NB4 (cell line): ENCODE results near the gene LONRF2.

Experiments used
- DNase-seq: peaks from one replicate; pipeline ENCODE4 v3.0.0; 2010; ENCODE audit warnings: low read depth
- H3K4me3 ChIP-seq: one replicate; pipeline ENCODE4 v1.5.1; 2011; ENCODE audit warnings: mild to moderate bottlenecking, low read depth, low read length, moderate library complexity
- MYC ChIP-seq: IDR thresholded peaks from 2 replicates; pipeline ENCODE4 v1.6.1; 2011; ENCODE audit warnings: low read depth, low read length
- POLR2A ChIP-seq: IDR thresholded peaks from 2 replicates; pipeline ENCODE4 v1.6.1; 2011; ENCODE audit warnings: mild to moderate bottlenecking; ENCODE audit not compliant: insufficient read length; ENCODE audit errors: extremely low read depth
- TF ChIP-seq, protein P1 (sequence below): IDR thresholded peaks from 2 replicates; pipeline ENCODE4 v1.6.1; 2011; ENCODE audit warnings: low read depth, low read length
- TF ChIP-seq, protein P2 (sequence below): IDR thresholded peaks from one replicate; pipeline ENCODE4 v1.5.1; 2012; ENCODE audit warnings: low read depth, low read length

Gene LONRF2

DNA sequence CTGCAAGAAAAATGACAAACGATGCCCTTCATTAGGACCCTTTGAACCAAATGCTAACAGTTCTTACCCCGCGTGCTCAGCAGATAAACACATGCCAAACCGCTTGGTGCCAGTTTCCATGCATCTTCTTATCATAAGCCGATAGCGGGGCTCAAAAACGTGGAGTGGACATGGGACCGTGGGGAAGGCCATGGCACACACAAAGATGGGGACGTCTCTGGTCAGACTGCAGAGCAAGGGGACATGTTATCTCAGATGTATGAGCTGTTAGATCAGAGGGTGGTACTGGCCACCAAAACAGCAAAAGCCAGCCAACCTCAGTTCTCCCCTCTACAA is 28.2 kb downstream of the LONRF2 start:
- TF ChIP-seq, protein P1, sequence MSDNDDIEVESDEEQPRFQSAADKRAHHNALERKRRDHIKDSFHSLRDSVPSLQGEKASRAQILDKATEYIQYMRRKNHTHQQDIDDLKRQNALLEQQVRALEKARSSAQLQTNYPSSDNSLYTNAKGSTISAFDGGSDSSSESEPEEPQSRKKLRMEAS: no peak
- TF ChIP-seq, protein P2, sequence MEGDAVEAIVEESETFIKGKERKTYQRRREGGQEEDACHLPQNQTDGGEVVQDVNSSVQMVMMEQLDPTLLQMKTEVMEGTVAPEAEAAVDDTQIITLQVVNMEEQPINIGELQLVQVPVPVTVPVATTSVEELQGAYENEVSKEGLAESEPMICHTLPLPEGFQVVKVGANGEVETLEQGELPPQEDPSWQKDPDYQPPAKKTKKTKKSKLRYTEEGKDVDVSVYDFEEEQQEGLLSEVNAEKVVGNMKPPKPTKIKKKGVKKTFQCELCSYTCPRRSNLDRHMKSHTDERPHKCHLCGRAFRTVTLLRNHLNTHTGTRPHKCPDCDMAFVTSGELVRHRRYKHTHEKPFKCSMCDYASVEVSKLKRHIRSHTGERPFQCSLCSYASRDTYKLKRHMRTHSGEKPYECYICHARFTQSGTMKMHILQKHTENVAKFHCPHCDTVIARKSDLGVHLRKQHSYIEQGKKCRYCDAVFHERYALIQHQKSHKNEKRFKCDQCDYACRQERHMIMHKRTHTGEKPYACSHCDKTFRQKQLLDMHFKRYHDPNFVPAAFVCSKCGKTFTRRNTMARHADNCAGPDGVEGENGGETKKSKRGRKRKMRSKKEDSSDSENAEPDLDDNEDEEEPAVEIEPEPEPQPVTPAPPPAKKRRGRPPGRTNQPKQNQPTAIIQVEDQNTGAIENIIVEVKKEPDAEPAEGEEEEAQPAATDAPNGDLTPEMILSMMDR: no peak
- TF ChIP-seq POLR2A (no peak), MYC (no peak)
- no peak overlapping the region for H3K4me3 ChIP-seq
- no peak for DNase-seq

DNA sequence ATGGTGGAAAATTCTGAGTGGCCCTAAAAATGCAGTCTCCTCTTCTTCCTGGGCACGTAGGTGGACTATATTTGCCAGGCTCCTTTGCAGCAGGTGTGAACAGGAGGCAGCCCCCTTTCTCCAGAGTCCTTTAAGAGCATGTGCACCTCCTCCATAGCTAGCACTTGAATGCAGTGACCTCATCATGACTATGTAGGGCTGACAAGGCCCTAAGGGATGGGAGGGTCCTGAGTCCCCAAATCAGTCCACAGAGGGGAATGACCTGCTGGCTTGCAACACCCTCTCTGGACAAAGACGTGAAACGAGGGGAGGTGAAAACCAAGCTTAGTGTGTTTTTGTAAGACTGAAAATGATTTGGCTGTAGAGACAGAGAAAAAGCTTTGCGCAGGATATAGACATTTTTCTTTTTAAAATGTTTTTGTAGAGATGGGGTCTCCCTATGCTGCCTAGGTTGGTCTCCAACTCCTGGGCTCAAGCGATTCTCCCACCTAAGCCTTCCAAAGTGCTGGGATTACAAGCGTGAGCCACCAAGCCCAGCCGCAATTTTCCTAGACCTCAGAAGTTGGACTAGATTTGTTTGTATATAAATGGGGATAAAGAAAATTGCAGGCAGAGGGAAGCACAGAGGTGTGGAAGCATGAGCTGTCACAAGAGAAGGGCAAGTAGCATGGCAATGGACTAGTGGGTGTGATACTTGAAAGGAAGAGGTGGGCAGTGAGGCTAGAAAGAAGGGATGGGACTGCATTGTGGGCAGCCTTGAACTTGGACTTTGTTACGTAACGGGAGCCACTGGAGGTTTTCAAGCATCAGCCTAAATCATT is 28.8 kb downstream of the LONRF2 start:
- no peak overlapping the region for H3K4me3 ChIP-seq
- no peak for TF ChIP-seq MYC
- TF ChIP-seq, protein P1: no peak
- TF ChIP-seq POLR2A: no peak
- peak; percentile 48 for DNase-seq

DNA sequence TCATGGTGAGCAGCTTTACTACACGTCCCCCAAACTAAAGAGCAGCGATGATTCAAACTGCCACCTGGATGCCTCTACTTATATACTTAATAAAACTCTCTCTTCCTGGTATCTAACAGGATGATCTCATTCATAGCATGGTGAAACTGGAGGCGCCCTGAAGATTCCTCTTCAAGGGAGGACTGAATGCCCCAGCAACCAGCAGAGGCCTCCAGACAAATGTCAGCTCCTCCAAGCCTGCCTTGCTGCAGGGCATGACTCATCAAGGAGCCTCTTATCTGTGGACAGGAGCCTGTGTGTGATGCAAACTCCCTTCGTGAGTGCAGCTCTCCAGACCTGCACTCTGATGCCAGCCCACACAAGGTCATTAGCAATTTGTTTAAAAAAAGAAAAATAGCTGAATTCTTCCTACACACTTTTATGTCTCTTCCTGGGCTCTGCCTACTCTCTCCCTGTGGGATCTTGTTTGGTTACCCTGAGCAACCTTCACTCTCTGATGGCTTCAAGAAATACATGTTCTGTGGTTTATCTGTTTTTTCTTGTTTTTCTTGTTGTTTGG is 30.2 kb downstream of the LONRF2 start:
- TF ChIP-seq POLR2A: no peak
- TF ChIP-seq, protein P2: peak; percentile 10
- no peak for TF ChIP-seq MYC
- TF ChIP-seq, protein P1: peak; percentile 47; the same call in 1 of the 2 replicates
- peak; percentile 99 for DNase-seq
- peak overlapping the region; percentile 13 for H3K4me3 ChIP-seq

DNA sequence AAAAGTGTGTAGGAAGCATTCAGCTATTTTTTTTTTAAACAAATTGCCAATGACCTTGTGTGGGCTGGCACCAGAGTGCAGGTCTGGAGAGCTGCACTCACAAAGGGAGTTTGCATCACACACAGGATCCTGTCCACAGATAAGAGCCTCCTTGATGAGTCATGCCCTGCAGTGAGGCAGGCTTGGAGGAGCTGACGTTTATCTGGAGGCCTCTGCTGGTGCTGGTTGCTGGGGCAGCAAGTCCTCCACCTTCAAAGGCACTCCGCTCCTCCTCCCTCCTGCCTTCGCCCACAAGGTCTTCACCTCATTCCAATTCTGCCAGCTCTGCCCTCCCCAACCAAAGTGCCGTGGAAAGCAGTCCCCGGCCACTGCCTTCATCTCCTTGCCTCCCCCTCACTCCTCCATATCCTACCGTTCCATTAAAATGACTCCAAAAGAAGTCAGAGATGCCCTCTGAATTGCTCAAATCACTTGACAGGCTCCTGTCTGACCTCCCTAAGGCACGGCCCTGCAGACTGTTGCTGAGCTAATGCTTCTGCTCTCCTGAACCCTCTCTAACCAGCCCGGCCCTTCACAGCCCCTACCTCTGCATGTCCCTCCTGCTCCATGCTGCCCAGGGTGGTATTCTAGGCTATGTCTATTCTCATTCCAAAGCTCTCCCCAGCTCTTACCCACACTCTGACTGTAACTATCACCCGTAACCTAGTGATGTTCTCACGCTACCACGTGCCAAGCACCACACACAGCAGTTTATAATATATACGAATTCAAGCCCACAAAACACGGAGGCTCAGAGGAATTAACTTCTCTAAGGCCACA is 30.9 kb downstream of the LONRF2 start:
- TF ChIP-seq, protein P2: no peak
- TF ChIP-seq MYC: peak; percentile 67
- no peak for TF ChIP-seq POLR2A
- TF ChIP-seq, protein P1: peak; percentile 69
- H3K4me3 ChIP-seq: peak overlapping the region; percentile 7
- DNase-seq: peak; percentile 99

DNA sequence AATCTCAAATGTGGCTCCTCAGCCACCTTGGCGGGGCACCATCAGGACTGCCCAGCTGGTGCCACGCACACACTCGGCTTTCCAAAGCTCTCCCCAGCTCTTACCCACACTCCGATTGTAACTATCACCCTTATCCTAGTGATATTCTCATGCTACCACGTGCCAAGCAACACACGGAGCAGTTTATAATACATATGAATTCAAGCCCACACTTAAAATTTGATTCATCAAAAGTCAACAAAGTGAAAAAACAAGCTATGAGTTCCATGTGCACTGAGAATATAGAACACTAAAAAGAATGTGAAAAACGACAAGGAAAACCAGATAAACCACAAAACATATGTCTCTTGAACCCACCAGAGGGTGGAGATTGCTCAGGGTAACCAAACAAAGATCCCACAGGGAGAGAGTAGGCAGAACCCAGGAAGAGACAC is 31.6 kb downstream of the LONRF2 start:
- no peak for DNase-seq
- H3K4me3 ChIP-seq: peak overlapping the region; percentile 4
- TF ChIP-seq, protein P1: no peak; the same call in 1 of the 2 replicates
- TF ChIP-seq POLR2A: no peak
- no peak for TF ChIP-seq MYC
- TF ChIP-seq, protein P2: no peak

DNA sequence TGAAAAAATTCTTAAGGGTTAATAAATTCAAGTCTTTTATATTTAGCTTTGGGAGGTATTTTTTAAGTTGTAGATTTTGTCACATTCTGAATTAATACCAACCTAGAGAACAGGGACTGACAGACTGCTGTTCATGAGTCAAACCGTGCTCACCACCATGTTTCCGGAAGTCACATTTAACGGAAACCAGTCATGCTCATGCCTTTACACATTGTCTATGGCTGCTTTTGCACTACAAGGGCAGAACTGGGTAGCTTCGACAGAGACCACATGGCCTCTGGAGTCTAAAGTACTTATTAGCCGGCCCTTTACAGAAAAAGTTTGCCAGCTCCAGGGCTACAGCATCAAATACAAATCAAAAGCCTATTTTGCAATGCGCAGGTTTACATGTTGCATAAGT is 33.3 kb downstream of the LONRF2 start:
- no peak overlapping the region for H3K4me3 ChIP-seq
- peak; percentile 39 for DNase-seq
- TF ChIP-seq, protein P1: no peak
- TF ChIP-seq MYC (no peak), POLR2A (no peak)
- TF ChIP-seq, protein P2: no peak
